Activated naive CD4-positive, alpha-beta T cell treated with anti-CD3 and anti-CD28 coated beads, Interleukin-2, amount 50 U/mL, for 16 hours (primary cell): ENCODE results near the gene KLF4.
"Not testable (repeated sequence)": the region's sequence is repeated elsewhere in the genome, so short reads cannot be mapped to it uniquely, and the experiment has no call there.

Source experiments
- DNase-seq: peaks from one replicate; pipeline ENCODE4 v3.0.0-alpha.2; 2020

The KLF4 gene

GRCh38 chr9:107489687-107490605 is at the start of gene KLF4:
TSS of gene KLF4 (minus strand) at chr9:107489769. CDS start at chr9:107489172, 597 bp downstream.
- peak; percentile 39 for DNase-seq

- DNase-seq: no peak
Observed at GRCh38 chr9:107536462-107536861, 46.9 kb upstream of the KLF4 start.

DNA sequence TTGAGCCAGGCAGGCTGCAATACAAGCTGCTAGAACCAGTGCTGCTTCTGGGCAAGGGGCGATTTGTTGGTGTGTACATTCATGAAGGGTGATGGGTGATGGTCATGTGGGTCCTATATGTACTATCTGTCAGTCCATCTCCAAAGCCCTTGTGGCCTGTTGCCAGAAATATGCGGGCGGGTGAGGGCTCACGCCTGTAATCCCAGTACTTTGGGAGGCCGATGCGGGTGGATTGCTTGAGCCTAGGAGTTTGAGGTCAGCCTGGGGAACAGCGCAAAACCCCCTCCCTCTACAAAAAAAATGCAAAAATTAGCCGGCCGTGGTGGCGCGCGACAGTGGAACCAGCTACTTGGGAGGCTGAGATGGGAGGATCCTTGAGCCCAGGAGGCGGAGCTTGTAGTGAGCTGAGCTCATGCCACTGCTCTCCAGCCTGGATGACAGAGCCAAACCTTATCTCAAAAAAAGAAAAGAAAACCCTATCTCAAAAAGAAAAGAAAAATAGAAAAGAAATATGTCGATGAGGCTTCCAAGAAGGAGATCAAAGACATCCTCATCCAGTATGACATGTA is 45.0 kb upstream of the KLF4 start:
- DNase-seq: no peak

- no peak for DNase-seq
Observed at GRCh38 chr9:107530679-107531078, 41.1 kb upstream of the KLF4 start.

- no peak for DNase-seq
Observed at GRCh38 chr9:107528686-107529085, 39.1 kb upstream of the KLF4 start.

DNA sequence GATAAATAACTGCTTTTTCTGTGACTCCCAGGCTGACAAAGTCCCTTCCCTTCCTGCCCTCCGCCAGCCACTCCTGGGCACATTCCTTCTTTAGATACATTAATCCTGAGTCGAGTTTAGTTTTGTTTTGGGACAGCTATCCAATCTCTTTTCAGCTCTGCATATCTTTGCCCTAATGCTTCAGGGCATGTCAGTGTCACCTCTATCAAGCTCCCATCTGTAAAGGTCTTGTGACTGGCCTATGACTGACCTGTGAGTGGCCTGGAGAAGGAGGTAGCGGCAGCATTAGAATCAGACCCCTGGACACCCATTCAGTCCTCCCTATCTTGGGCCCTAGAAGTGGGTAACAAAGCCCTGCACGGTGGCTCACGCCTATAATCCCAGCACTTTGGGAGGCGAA is 34.0 kb upstream of the KLF4 start:
- no peak for DNase-seq

GRCh38 chr9:107520186-107520585 is 30.6 kb upstream of the KLF4 start:
- no peak for DNase-seq

- DNase-seq: no peak
Observed at GRCh38 chr9:107518037-107518807, 28.7 kb upstream of the KLF4 start.

- no peak for DNase-seq
Observed at GRCh38 chr9:107513464-107514100, 24.0 kb upstream of the KLF4 start.

GRCh38 chr9:107504585-107505455 is 15.3 kb upstream of the KLF4 start:
- no peak for DNase-seq

- DNase-seq: no peak
Observed at GRCh38 chr9:107502464-107502863, 12.9 kb upstream of the KLF4 start.

DNA sequence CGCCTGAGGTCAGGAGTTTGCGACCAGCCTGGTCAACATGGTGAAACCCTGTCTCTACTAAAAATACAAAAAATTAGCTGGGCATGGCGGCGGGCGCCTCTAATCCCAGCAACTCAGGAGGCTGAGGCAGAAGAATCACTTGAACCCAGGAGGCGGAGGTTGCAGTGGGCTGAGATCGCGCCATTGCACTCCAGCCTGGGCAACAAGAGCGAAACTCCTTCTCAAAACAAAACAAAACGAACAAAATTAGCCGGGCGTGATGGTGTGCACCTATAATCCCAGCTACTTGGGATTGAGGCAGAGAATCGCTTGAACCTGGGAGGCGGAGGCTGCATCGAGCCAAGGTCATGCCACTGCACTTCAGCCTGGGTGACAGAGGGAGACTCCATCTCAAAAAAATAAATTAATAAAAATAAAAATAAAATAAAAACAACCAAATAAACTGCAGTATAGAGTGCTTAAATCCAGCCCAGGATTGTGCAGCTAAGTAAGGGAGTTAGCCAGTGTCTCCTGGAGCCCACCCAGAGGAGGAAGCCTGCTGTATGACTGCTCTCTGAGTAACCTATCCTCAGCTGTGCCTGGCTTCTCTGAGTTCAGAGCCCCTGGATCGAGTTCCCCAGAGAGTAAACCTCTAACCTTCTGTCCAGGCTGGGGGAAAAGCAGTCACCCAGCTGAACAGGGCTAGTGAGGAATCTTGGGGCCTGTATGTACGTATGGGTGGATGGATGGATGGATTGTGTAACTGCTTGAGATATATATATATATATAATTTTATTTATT is 11.0 kb upstream of the KLF4 start:
- DNase-seq: not testable (repeated sequence)

- DNase-seq: no peak
Observed at GRCh38 chr9:107496976-107497375, 7.4 kb upstream of the KLF4 start.

DNA sequence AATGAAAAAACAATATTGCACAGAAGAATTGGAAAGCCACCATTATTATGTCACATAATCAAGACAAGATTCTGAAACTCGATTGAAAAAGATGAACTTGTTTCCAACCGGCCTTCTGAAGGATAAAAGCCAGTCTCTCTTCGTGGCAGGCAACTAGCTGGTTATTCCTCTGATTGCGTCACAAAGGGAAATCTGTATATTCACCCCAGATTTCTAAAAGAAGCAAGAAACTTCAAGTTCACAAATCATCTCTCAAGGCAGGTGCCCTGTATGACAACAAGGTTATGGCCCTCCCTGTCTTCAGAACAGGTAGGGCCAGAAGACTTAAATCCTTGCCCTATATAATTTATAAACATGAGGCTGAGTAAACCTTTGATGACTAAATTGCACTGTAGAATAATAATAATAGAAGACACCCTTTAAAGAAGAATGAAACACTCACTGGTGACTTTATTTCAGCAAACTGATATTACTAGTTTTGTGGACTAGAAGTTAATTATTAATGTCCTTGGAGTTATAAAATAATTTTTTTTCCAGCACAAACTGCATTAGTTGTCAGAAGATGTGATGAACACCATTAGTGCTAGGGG is 2.9 kb upstream of the KLF4 start:
- no peak for DNase-seq

DNA sequence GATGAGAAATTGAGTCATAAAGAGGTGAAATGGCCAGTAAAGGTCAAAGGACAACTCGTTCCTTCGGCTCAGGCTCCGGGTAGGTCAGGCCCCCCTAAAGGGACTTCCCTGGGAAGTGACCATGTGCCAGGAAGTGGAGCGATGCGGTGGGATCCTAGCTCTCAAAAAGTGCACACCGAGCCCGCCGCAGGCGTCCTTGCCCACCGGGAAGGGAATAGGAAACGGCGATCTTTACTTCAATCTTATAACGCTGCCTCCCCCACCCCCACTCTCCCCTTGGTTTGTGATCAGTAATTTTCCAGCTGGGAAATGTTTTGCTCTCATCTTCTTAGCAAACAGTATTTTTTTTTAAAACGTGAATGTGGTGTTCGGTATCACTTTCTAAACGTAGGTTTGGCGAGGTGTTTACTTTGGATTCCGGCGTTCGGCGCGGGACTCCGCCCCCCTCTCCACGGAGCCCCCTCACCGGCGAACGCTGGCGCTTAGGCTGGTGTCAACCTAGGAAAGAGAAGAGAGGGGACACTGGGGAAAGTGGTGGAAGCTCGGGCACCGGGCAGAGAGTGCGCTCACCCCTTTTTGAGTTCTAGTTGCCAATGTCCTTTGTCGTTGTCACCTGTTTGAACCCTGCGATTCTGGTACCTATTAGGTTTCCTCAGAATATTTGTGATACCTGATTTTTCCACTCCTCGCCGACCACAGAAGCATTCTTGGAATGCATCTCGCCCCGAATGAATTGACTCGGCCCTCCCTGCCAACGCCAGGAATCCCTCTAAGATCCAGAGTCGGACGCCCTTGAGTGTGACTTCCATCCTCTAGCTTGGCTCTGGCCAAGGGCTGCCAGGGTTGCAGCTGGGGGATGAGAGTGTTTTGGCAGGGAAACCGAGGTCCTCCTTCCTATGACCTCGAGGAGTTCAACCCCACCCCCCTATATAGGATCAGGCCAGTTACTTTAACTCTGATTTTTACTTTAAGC is 1.8 kb upstream of the KLF4 start:
- DNase-seq: no peak

GRCh38 chr9:107490606-107490970 is 1.0 kb upstream of the KLF4 start:
- not testable (repeated sequence) for DNase-seq

DNA sequence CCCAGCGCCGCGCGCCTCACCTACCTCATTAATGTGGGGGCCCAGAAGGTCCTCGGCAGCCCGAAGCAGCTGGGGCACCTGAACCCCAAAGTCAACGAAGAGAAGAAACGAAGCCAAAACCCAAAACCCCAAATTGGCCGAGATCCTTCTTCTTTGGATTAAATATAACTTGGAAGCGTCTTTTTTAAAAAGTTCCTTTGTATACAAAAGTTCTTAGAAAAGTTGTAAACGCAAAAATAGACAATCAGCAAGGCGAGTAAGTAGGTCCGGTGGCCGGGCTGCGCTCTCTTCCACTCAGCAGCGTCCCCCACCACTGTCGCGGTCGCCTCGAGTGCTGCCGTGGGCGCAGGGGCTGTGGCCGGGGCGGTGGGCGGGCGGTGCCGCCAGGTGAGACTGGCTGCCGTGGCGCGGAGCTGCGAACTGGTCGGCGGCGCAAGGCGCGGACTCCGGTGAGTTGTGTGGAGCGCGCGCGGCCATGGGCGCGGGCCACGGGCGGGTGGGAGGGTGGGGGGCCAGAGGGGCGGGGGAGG is 360 bp downstream of the KLF4 start:
- no peak for DNase-seq

DNA sequence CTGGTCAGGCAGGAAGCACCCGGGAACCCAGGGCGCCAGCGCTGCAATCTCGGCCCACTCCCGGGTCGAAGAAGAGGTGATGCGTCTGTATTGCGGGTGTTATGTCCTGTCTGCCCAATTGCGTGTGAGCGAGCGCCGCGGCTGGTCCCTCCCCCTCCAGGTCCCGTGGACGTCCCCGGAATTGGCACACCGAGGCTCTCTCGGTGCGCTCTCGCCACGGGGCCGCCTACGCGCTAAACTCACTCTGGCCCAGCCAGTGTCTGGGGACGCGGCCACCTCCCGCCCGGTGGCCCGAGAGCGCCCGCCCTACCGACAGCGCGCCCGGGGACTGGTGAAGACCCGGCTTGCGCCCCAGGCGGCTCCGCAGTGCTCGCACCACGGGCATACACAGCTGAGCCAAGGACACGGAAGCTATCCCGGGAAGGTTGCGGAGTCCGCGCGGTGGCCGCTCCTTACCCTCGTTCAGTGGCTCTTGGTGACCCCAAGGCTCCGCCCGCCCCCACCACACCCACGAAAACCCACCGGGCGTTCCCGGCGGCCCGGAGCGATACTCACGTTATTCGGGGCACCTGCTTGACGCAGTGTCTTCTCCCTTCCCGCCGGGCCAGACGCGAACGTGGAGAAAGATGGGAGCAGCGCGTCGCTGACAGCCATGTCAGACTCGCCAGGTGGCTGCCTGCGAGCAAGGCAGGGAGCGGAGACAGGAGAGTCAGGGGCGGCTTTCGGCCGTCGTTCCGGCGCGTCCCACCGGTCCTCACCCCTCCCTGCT is 1.0 kb downstream of the KLF4 start:
- DNase-seq: no peak
